Endodermal cell (in vitro differentiated cells): ENCODE measurements around the gene DOCK9. TPM values are rescaled to one million over a fixed set of nuclear protein-coding genes. Genes with fewer than 3 reads are reported as not detected.

Experiments
- DNase-seq: peaks from one replicate; pipeline ENCODE4 v3.0.0-alpha.2; 2017
- H3K27ac ChIP-seq: 2 replicates; pipeline ENCODE4 v1.5.1; 2013; ENCODE audit warnings: mild to moderate bottlenecking, low read depth, low read length, moderate library complexity
- H3K27me3 ChIP-seq: 2 replicates; pipeline ENCODE4 v1.6.1; 2013; ENCODE audit warnings: mild to moderate bottlenecking, low read length, moderate library complexity; ENCODE audit not compliant: insufficient read depth, control insufficient read depth, poor library complexity, severe bottlenecking
- H3K36me3 ChIP-seq: 2 replicates; pipeline ENCODE4 v1.7.0; 2013; ENCODE audit warnings: mild to moderate bottlenecking, low read length, moderate library complexity; ENCODE audit not compliant: control insufficient read depth, insufficient read depth
- H3K4me1 ChIP-seq: one replicate; pipeline ENCODE4 v1.7.0; 2013; ENCODE audit warnings: low read length; ENCODE audit not compliant: control insufficient read depth, insufficient read depth
- H3K4me3 ChIP-seq: 2 replicates; pipeline ENCODE4 v1.5.1; 2013; ENCODE audit warnings: mild to moderate bottlenecking, low read length, moderate library complexity
- H3K9ac ChIP-seq: 2 replicates; pipeline ENCODE4 v1.6.1; 2013; ENCODE audit warnings: mild to moderate bottlenecking, low read length, moderate library complexity; ENCODE audit not compliant: poor library complexity, severe bottlenecking; ENCODE audit errors: extremely low read depth
- H3K9me3 ChIP-seq: 2 replicates; pipeline ENCODE4 v1.6.1; 2013; ENCODE audit warnings: mild to moderate bottlenecking, low read length, moderate library complexity; ENCODE audit not compliant: control insufficient read depth
- H3K27ac Mint-ChIP-seq: 2 replicates; pipeline ENCODE4 v1.8.0; 2020; ENCODE audit warnings: mixed read lengths
- H3K27me3 Mint-ChIP-seq: 2 replicates; pipeline ENCODE4 v1.8.0; 2021; ENCODE audit warnings: mild to moderate bottlenecking, mixed read lengths; ENCODE audit not compliant: insufficient read depth
- H3K36me3 Mint-ChIP-seq: 2 replicates; pipeline ENCODE4 v1.8.0; 2020; ENCODE audit warnings: low read depth, mixed read lengths
- H3K4me1 Mint-ChIP-seq: 2 replicates; pipeline ENCODE4 v1.8.0; 2020; ENCODE audit warnings: mixed read lengths
- H3K4me3 Mint-ChIP-seq: 2 replicates; pipeline ENCODE4 v1.8.0; 2020; ENCODE audit warnings: mild to moderate bottlenecking, moderate library complexity, mixed read lengths
- H3K9me3 Mint-ChIP-seq: 2 replicates; pipeline ENCODE4 v1.8.0; 2020; ENCODE audit warnings: mild to moderate bottlenecking, mixed read lengths
- CTCF ChIP-seq: fragments of 200-600 bp; sonication (generic); conservative IDR thresholded peaks from 2 replicates; pipeline ENCODE4 v1.5.0; 2021; ENCODE audit warnings: antibody characterized with exemption, mild to moderate bottlenecking
- WGBS, 2 experiments: methylation state at CpG; one replicate each; pipeline versions ENCODE4 v1.1.5 to v1.1.7; 2013; ENCODE audit warnings: missing lambda C conversion rate in 2 of 2, mixed read lengths in 1 of 2; ENCODE audit not compliant: insufficient coverage in 1 of 2, insufficient read length in 1 of 2; 5-methylcytosine and 5-hydroxymethylcytosine counted together
- total RNA-seq, 2 donors: library from RNA; stranded (reverse); fragmentation: NEBNext Ultra II Directional in 1 of 2; extraction: Animal tissue kit (Norgen Biotek cat#: 25700) in 1 of 2; gene quantifications; 2 replicates in 1 of 2; 3 replicates in 1 of 2; pipeline ENCODE4 v1.2.1, GENCODE V29; 2021

The DOCK9 gene
- total RNA-seq, 2 donors from 2014 or later, result 15.6 to 22.5 TPM

DNA sequence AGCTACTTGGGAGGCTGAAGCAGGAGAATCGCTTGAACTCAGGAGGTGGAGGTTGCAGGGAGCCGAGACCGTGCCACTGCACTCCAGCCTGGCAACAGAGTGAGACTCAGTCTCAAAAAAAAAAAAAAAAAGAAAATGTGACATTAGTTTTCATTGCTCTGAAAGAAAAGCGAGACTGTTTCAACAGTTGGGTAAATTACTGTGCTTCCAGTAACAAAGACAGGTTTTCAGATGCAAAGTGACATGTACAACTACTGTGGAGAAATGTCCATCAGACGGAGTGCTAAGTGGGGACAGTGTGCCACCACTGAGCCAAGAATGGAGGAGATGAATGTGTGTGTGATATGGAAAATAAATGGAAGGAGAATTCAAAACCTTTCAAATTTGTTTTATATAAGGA is 201.2 kb downstream of the DOCK9 start:
- 91 to 96% methylated on average over 4 to 5 of the region's 5 CpGs for WGBS, 2 experiments
- no peaks in the 10 kb centered on the region for H3K27me3 Mint-ChIP-seq

GRCh38 chr13:98775844-98776598 is 201.8 kb downstream of the DOCK9 start:
- no peak for TF ChIP-seq CTCF
- H3K36me3 ChIP-seq, result no peaks in the 10 kb centered on the region
- H3K4me1 Mint-ChIP-seq, result no peaks in the 10 kb centered on the region
- DNase-seq, result no peak
- no peak overlapping the region for H3K4me3 Mint-ChIP-seq
- 94 to 98% methylated on average over 18 to 20 of the region's 22 CpGs for WGBS, 2 experiments
- no peaks in the 10 kb centered on the region for H3K9me3 ChIP-seq
- H3K27ac Mint-ChIP-seq, result no peak overlapping the region
- no peak overlapping the region for H3K4me3 ChIP-seq
- H3K9me3 Mint-ChIP-seq, result no peaks in the 10 kb centered on the region
- no peak overlapping the region for H3K9ac ChIP-seq
- H3K27ac ChIP-seq, result no peak overlapping the region
- H3K36me3 Mint-ChIP-seq, result no peaks in the 10 kb centered on the region
- H3K27me3 Mint-ChIP-seq, result no peaks in the 10 kb centered on the region
- no peaks in the 10 kb centered on the region for H3K4me1 ChIP-seq
- H3K27me3 ChIP-seq, result no peaks in the 10 kb centered on the region

More for the DNA sequence above, 201.2 kb downstream of the DOCK9 start:
- H3K4me1 Mint-ChIP-seq, result no peaks in the 10 kb centered on the region
- H3K36me3 Mint-ChIP-seq, result no peaks in the 10 kb centered on the region
- H3K9me3 Mint-ChIP-seq, result no peaks in the 10 kb centered on the region
- no peak overlapping the region for H3K9ac ChIP-seq
- H3K27ac Mint-ChIP-seq, result no peak overlapping the region
- no peak overlapping the region for H3K27ac ChIP-seq
- no peaks in the 10 kb centered on the region for H3K27me3 ChIP-seq
- no peaks in the 10 kb centered on the region for H3K9me3 ChIP-seq
- DNase-seq, result no peak
- no peaks in the 10 kb centered on the region for H3K4me1 ChIP-seq
- no peak overlapping the region for H3K4me3 Mint-ChIP-seq
- no peak for TF ChIP-seq CTCF
- no peaks in the 10 kb centered on the region for H3K36me3 ChIP-seq
- H3K4me3 ChIP-seq, result no peak overlapping the region

GRCh38 chr13:98775386-98775785 is 202.5 kb downstream of the DOCK9 start:
- H3K27ac ChIP-seq, result no peak overlapping the region
- Mint-ChIP-seq H3K27ac (no peak overlapping the region), H3K4me1 (no peaks in the 10 kb centered on the region), H3K9me3 (no peaks in the 10 kb centered on the region), H3K36me3 (no peaks in the 10 kb centered on the region), H3K4me3 (no peak overlapping the region), H3K27me3 (no peaks in the 10 kb centered on the region)
- no peaks in the 10 kb centered on the region for H3K9me3 ChIP-seq
- no peak for DNase-seq
- H3K4me1 ChIP-seq, result no peaks in the 10 kb centered on the region
- H3K27me3 ChIP-seq, result no peaks in the 10 kb centered on the region
- WGBS, 2 experiments, result 84 to 93% methylated on average over 11 to 15 of the region's 15 CpGs
- H3K4me3 ChIP-seq, result no peak overlapping the region
- no peaks in the 10 kb centered on the region for H3K36me3 ChIP-seq
- no peak for TF ChIP-seq CTCF
- H3K9ac ChIP-seq, result no peak overlapping the region
